Uterus (tissue), 2 donors: ENCODE data around the gene AMN.

Experiments used
- POLR2A ChIP-seq, 2 donors: fragments of 450-650 bp; IDR thresholded peaks; one replicate each; pipeline ENCODE4 v1.6.1; 2016; ENCODE audit warnings: antibody characterized with exemption in 2 of 2, mild to moderate bottlenecking in 1 of 2, moderate library complexity in 1 of 2
- TF ChIP-seq, protein P1 (sequence below), 4 experiments: fragments of 200-600 bp in 2 of 4; fragments of 450-650 bp in 2 of 4; sonication (generic) in 2 of 4; IDR thresholded peaks; one replicate each; pipeline ENCODE4 v1.5.1; 2016 to 2019; ENCODE audit warnings: antibody characterized with exemption in 4 of 4, mild to moderate bottlenecking in 2 of 4, moderate library complexity in 1 of 4

GRCh38 chr14:102892651-102893050 lies 29.8 kb upstream of the AMN start:
- TF ChIP-seq, protein P1, sequence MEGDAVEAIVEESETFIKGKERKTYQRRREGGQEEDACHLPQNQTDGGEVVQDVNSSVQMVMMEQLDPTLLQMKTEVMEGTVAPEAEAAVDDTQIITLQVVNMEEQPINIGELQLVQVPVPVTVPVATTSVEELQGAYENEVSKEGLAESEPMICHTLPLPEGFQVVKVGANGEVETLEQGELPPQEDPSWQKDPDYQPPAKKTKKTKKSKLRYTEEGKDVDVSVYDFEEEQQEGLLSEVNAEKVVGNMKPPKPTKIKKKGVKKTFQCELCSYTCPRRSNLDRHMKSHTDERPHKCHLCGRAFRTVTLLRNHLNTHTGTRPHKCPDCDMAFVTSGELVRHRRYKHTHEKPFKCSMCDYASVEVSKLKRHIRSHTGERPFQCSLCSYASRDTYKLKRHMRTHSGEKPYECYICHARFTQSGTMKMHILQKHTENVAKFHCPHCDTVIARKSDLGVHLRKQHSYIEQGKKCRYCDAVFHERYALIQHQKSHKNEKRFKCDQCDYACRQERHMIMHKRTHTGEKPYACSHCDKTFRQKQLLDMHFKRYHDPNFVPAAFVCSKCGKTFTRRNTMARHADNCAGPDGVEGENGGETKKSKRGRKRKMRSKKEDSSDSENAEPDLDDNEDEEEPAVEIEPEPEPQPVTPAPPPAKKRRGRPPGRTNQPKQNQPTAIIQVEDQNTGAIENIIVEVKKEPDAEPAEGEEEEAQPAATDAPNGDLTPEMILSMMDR (IDR thresholded peaks at IDR 0.05): no peak
- TF ChIP-seq POLR2A (IDR thresholded peaks at IDR 0.05): no peak
